ENCODE results near the gene COQ10B.
"Not testable (repeated sequence)": the region's sequence is repeated elsewhere in the genome, so short reads cannot be mapped to it uniquely, and the experiment has no call there.

COQ10B gene

GRCh38 chr2:197450935-197451358 is 2.4 kb upstream of the COQ10B start:
- not testable (repeated sequence) for DNase-seq (ENCODE audit: low read depth, low spot score); H3K9me3 ChIP-seq (ENCODE audit: control insufficient read depth, insufficient read depth, low read length); H3K27me3 ChIP-seq (ENCODE audit: control insufficient read depth, insufficient read depth, low read length); H3K27ac ChIP-seq (ENCODE audit: low read length); H3K36me3 ChIP-seq (ENCODE audit: control insufficient read depth, insufficient read depth, low read length); H3K4me1 ChIP-seq (ENCODE audit: control insufficient read depth, insufficient read depth, low read length); H3K4me3 ChIP-seq (ENCODE audit: low read length)
- WGBS (ENCODE audit: insufficient coverage, insufficient read length), result no CpG with 5 or more reads among the region's 6 CpGs

GRCh38 chr2:197452754-197453122 is 614 bp upstream of the COQ10B start:
- H3K27me3 ChIP-seq (ENCODE audit: control insufficient read depth, insufficient read depth, low read length), result no peaks in the 10 kb centered on the region
- H3K27ac ChIP-seq (ENCODE audit: low read length), result no peak overlapping the region

GRCh38 chr2:197453914-197454398 is 604 bp downstream of the COQ10B start:
- Histone ChIP-seq H3K27ac (ENCODE audit: low read length) (no peak overlapping the region), H3K4me3 (ENCODE audit: low read length) (peak overlapping the region; percentile 77), H3K9me3 (ENCODE audit: control insufficient read depth, insufficient read depth, low read length) (no peaks in the 10 kb centered on the region), H3K36me3 (ENCODE audit: control insufficient read depth, insufficient read depth, low read length) (no peaks in the 10 kb centered on the region), H3K27me3 (ENCODE audit: control insufficient read depth, insufficient read depth, low read length) (no peaks in the 10 kb centered on the region), H3K4me1 (ENCODE audit: control insufficient read depth, insufficient read depth, low read length) (no peaks in the 10 kb centered on the region)
- DNase-seq (ENCODE audit: low read depth, low spot score), result no peak
- no CpG with 5 or more reads among the region's 11 CpGs for WGBS (ENCODE audit: insufficient coverage, insufficient read length)

More at GRCh38 chr2:197452754-197453122, 614 bp upstream of the COQ10B start:
- Histone ChIP-seq H3K4me3 (ENCODE audit: low read length) (peak overlapping the region; percentile 51; the same call in 1 of the 2 replicates), H3K9me3 (ENCODE audit: control insufficient read depth, insufficient read depth, low read length) (no peaks in the 10 kb centered on the region), H3K36me3 (ENCODE audit: control insufficient read depth, insufficient read depth, low read length) (no peaks in the 10 kb centered on the region), H3K4me1 (ENCODE audit: control insufficient read depth, insufficient read depth, low read length) (no peaks in the 10 kb centered on the region)
- WGBS (ENCODE audit: insufficient coverage, insufficient read length), result no CpG with 5 or more reads among the region's 11 CpGs
- no peak for DNase-seq (ENCODE audit: low read depth, low spot score)

- H3K27me3 ChIP-seq (ENCODE audit: control insufficient read depth, insufficient read depth, low read length), result no peaks in the 10 kb centered on the region
- no CpG with 5 or more reads among the region's 2 CpGs for WGBS (ENCODE audit: insufficient coverage, insufficient read length)
- no peaks in the 10 kb centered on the region for H3K4me1 ChIP-seq (ENCODE audit: control insufficient read depth, insufficient read depth, low read length)
- H3K27ac ChIP-seq (ENCODE audit: low read length), result no peak overlapping the region
- H3K9me3 ChIP-seq (ENCODE audit: control insufficient read depth, insufficient read depth, low read length), result no peaks in the 10 kb centered on the region
- no peak for DNase-seq (ENCODE audit: low read depth, low spot score)
- no peak overlapping the region for H3K4me3 ChIP-seq (ENCODE audit: low read length)
- H3K36me3 ChIP-seq (ENCODE audit: control insufficient read depth, insufficient read depth, low read length), result no peaks in the 10 kb centered on the region
These were observed 1.6 kb downstream of the COQ10B start for GRCh38 chr2:197454923-197455322.

- no peaks in the 10 kb centered on the region for H3K4me1 ChIP-seq (ENCODE audit: control insufficient read depth, insufficient read depth, low read length)
- H3K36me3 ChIP-seq (ENCODE audit: control insufficient read depth, insufficient read depth, low read length), result no peaks in the 10 kb centered on the region
- no peaks in the 10 kb centered on the region for H3K27me3 ChIP-seq (ENCODE audit: control insufficient read depth, insufficient read depth, low read length)
- DNase-seq (ENCODE audit: low read depth, low spot score), result no peak
- H3K9me3 ChIP-seq (ENCODE audit: control insufficient read depth, insufficient read depth, low read length), result no peaks in the 10 kb centered on the region
- no CpG with 5 or more reads among the region's 1 CpG for WGBS (ENCODE audit: insufficient coverage, insufficient read length)
- no peak overlapping the region for H3K27ac ChIP-seq (ENCODE audit: low read length)
- no peak overlapping the region for H3K4me3 ChIP-seq (ENCODE audit: low read length)
These were observed 2.1 kb downstream of the COQ10B start for GRCh38 chr2:197455428-197455827.

- no peaks in the 10 kb centered on the region for H3K9me3 ChIP-seq (ENCODE audit: control insufficient read depth, insufficient read depth, low read length)
- H3K36me3 ChIP-seq (ENCODE audit: control insufficient read depth, insufficient read depth, low read length), result peaks cover 3% of the 10 kb centered on the region; the same call in 1 of the 2 replicates
- no peak overlapping the region for H3K4me3 ChIP-seq (ENCODE audit: low read length)
- H3K4me1 ChIP-seq (ENCODE audit: control insufficient read depth, insufficient read depth, low read length), result no peaks in the 10 kb centered on the region
- no peaks in the 10 kb centered on the region for H3K27me3 ChIP-seq (ENCODE audit: control insufficient read depth, insufficient read depth, low read length)
- DNase-seq (ENCODE audit: low read depth, low spot score), result no peak
- WGBS (ENCODE audit: insufficient coverage, insufficient read length), result no CpG with 5 or more reads among the region's 4 CpGs
- H3K27ac ChIP-seq (ENCODE audit: low read length), result no peak overlapping the region
These were observed 7.3 kb downstream of the COQ10B start for GRCh38 chr2:197460649-197461048.

- Histone ChIP-seq H3K36me3 (ENCODE audit: control insufficient read depth, insufficient read depth, low read length) (peaks cover 3% of the 10 kb centered on the region; the same call in 1 of the 2 replicates), H3K4me3 (ENCODE audit: low read length) (no peak overlapping the region), H3K27ac (ENCODE audit: low read length) (no peak overlapping the region), H3K4me1 (ENCODE audit: control insufficient read depth, insufficient read depth, low read length) (no peaks in the 10 kb centered on the region), H3K9me3 (ENCODE audit: control insufficient read depth, insufficient read depth, low read length) (no peaks in the 10 kb centered on the region), H3K27me3 (ENCODE audit: control insufficient read depth, insufficient read depth, low read length) (no peaks in the 10 kb centered on the region)
- WGBS (ENCODE audit: insufficient coverage, insufficient read length), result no CpG with 5 or more reads among the region's 2 CpGs
- DNase-seq (ENCODE audit: low read depth, low spot score), result no peak
These were observed 7.7 kb downstream of the COQ10B start for GRCh38 chr2:197461057-197461456.

- Histone ChIP-seq H3K4me1 (ENCODE audit: control insufficient read depth, insufficient read depth, low read length) (no peaks in the 10 kb centered on the region), H3K36me3 (ENCODE audit: control insufficient read depth, insufficient read depth, low read length) (peaks cover 3% of the 10 kb centered on the region; the same call in 1 of the 2 replicates), H3K27ac (ENCODE audit: low read length) (no peak overlapping the region), H3K9me3 (ENCODE audit: control insufficient read depth, insufficient read depth, low read length) (no peaks in the 10 kb centered on the region), H3K27me3 (ENCODE audit: control insufficient read depth, insufficient read depth, low read length) (no peaks in the 10 kb centered on the region), H3K4me3 (ENCODE audit: low read length) (no peak overlapping the region)
- DNase-seq (ENCODE audit: low read depth, low spot score), result no peak
- no CpG with 5 or more reads among the region's 1 CpG for WGBS (ENCODE audit: insufficient coverage, insufficient read length)
These were observed 10.8 kb downstream of the COQ10B start for GRCh38 chr2:197464175-197464574.

GRCh38 chr2:197472166-197472565 is 18.8 kb downstream of the COQ10B start:
- Histone ChIP-seq H3K4me3 (ENCODE audit: low read length) (no peak overlapping the region), H3K36me3 (ENCODE audit: control insufficient read depth, insufficient read depth, low read length) (no peaks in the 10 kb centered on the region; the same call in 1 of the 2 replicates), H3K27ac (ENCODE audit: low read length) (no peak overlapping the region), H3K4me1 (ENCODE audit: control insufficient read depth, insufficient read depth, low read length) (no peaks in the 10 kb centered on the region), H3K9me3 (ENCODE audit: control insufficient read depth, insufficient read depth, low read length) (no peaks in the 10 kb centered on the region), H3K27me3 (ENCODE audit: control insufficient read depth, insufficient read depth, low read length) (no peaks in the 10 kb centered on the region)
- WGBS (ENCODE audit: insufficient coverage, insufficient read length), result no CpG with 5 or more reads among the region's 5 CpGs
- no peak for DNase-seq (ENCODE audit: low read depth, low spot score)

- WGBS (ENCODE audit: insufficient coverage, insufficient read length), result no CpG with 5 or more reads among the region's 3 CpGs
- H3K27me3 ChIP-seq (ENCODE audit: control insufficient read depth, insufficient read depth, low read length), result no peaks in the 10 kb centered on the region
- H3K27ac ChIP-seq (ENCODE audit: low read length), result no peak overlapping the region
- H3K9me3 ChIP-seq (ENCODE audit: control insufficient read depth, insufficient read depth, low read length), result no peaks in the 10 kb centered on the region
- DNase-seq (ENCODE audit: low read depth, low spot score), result no peak
- no peaks in the 10 kb centered on the region for H3K36me3 ChIP-seq (ENCODE audit: control insufficient read depth, insufficient read depth, low read length)
- H3K4me1 ChIP-seq (ENCODE audit: control insufficient read depth, insufficient read depth, low read length), result no peaks in the 10 kb centered on the region
- no peak overlapping the region for H3K4me3 ChIP-seq (ENCODE audit: low read length)
These were observed 24.4 kb downstream of the COQ10B start for GRCh38 chr2:197477797-197478196.
